ENCODE measurements around the gene TANK.

The TANK gene

DNA sequence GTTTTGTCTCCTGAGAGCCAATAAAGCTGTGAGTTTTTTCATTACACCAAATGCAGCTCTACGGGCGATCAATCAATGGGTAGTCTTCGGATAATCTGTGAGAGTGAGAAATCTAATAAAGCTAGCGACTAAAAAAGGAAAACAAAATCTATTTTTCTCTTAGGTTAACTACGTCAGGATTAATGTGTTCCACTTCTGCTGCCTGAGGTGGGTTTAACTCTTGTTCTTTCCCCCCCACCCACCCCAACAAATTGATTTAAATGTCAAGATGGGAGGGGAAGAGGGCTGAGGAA, 85.0 kb downstream of the TANK start:
- TF ChIP-seq, protein P1, sequence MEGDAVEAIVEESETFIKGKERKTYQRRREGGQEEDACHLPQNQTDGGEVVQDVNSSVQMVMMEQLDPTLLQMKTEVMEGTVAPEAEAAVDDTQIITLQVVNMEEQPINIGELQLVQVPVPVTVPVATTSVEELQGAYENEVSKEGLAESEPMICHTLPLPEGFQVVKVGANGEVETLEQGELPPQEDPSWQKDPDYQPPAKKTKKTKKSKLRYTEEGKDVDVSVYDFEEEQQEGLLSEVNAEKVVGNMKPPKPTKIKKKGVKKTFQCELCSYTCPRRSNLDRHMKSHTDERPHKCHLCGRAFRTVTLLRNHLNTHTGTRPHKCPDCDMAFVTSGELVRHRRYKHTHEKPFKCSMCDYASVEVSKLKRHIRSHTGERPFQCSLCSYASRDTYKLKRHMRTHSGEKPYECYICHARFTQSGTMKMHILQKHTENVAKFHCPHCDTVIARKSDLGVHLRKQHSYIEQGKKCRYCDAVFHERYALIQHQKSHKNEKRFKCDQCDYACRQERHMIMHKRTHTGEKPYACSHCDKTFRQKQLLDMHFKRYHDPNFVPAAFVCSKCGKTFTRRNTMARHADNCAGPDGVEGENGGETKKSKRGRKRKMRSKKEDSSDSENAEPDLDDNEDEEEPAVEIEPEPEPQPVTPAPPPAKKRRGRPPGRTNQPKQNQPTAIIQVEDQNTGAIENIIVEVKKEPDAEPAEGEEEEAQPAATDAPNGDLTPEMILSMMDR (IDR thresholded peaks at IDR 0.05; ENCODE audit: low read depth, low read length): no peak
- no peak overlapping the region for H3K4me3 ChIP-seq (replicated peaks in 1 of 2; ENCODE audit: low read depth in 2 of 2, low read length in 2 of 2)
- DNase-seq (ENCODE audit: low read depth in 2 of 2): no peak

GRCh38 chr2:161245671-161246070, 85.4 kb downstream of the TANK start:
- TF ChIP-seq, protein P1 (IDR thresholded peaks at IDR 0.05; ENCODE audit: low read depth, low read length): no peak
- DNase-seq (ENCODE audit: low read depth in 2 of 2): no peak
- no peak overlapping the region for H3K4me3 ChIP-seq (replicated peaks in 1 of 2; ENCODE audit: low read depth in 2 of 2, low read length in 2 of 2)

DNA sequence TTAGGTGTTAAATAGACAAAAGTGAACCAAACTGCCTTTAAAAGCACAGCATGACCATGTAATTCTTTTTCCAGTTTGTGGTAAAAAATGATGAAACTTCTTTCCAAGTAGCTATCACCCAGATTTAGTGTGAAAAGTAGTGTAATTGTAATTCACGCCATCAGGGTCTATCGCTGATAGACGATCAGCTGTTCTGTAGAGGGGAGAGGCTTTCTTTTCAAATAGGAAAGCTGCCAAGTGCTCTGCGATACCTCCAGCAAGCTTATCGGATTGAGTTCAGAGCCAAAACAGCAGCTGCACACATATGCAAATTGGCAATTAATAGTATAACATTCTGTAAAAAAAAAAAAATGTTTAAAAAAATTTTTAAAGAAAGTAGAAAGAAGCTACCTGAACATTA, 86.1 kb downstream of the TANK start:
- H3K4me3 ChIP-seq (replicated peaks in 1 of 2; ENCODE audit: low read depth in 2 of 2, low read length in 2 of 2): no peak overlapping the region
- TF ChIP-seq, protein P1 (IDR thresholded peaks at IDR 0.05; ENCODE audit: low read depth, low read length): no peak
- DNase-seq (ENCODE audit: low read depth in 2 of 2): no peak

- DNase-seq (ENCODE audit: low read depth in 2 of 2): peak; percentile 54 to 66
- no peak overlapping the region for H3K4me3 ChIP-seq (replicated peaks in 1 of 2; ENCODE audit: low read depth in 2 of 2, low read length in 2 of 2)
- TF ChIP-seq, protein P1 (IDR thresholded peaks at IDR 0.05; ENCODE audit: low read depth, low read length): peak; percentile 58
Observed at GRCh38 chr2:161250864-161251436, 90.7 kb downstream of the TANK start.

GRCh38 chr2:161257123-161257952, 97.1 kb downstream of the TANK start:
- H3K4me3 ChIP-seq (replicated peaks in 1 of 2; ENCODE audit: low read depth in 2 of 2, low read length in 2 of 2): no peak overlapping the region
- DNase-seq (ENCODE audit: low read depth in 2 of 2): no peak
- TF ChIP-seq, protein P1 (IDR thresholded peaks at IDR 0.05; ENCODE audit: low read depth, low read length): no peak

- no peak overlapping the region for H3K4me3 ChIP-seq (replicated peaks in 1 of 2; ENCODE audit: low read depth in 2 of 2, low read length in 2 of 2)
Observed at GRCh38 chr2:161265874-161266273, 105.6 kb downstream of the TANK start.

More at GRCh38 chr2:161265874-161266273, 105.6 kb downstream of the TANK start:
- TF ChIP-seq, protein P1 (IDR thresholded peaks at IDR 0.05; ENCODE audit: low read depth, low read length): no peak
- DNase-seq (ENCODE audit: low read depth in 2 of 2): no peak

Measured in cardiac fibroblast (primary cell).